AG04449 (cell line): ENCODE measurements around the gene HDLBP.
"Not testable (repeated sequence)": the region's sequence is repeated elsewhere in the genome, so short reads cannot be mapped to it uniquely, and the experiment has no call there.

ENCODE experiments used
- CTCF ChIA-PET: fragments of 350-600 bp; formaldehyde crosslinking; extraction: SDS; loops from one replicate; lab custom pipeline; 2021; ENCODE audit warnings: antibody characterized with exemption; lab: Yijun Ruan, JAX
- POLR2A ChIA-PET: fragments of 400-600, 350-600 bp; formaldehyde crosslinking; extraction: SDS; loops from one replicate; lab custom pipeline; 2020; ENCODE audit warnings: antibody characterized with exemption, inconsistent platforms; lab: Yijun Ruan, JAX
- DNase-seq: peaks from one replicate; pipeline ENCODE4 v3.0.0-alpha.2; 2010; ENCODE audit warnings: low read depth, low spot score
- H3K4me3 ChIP-seq: 2 replicates; pipeline ENCODE4 v1.5.1; 2011; ENCODE audit warnings: low read depth, mild to moderate bottlenecking, control low read depth, low read length
- CTCF ChIP-seq: IDR thresholded peaks from one replicate; pipeline ENCODE4 v1.5.1; 2011; ENCODE audit warnings: mild to moderate bottlenecking, moderate library complexity, low read length, control low read depth, inconsistent platforms; ENCODE audit not compliant: insufficient read depth; ENCODE audit errors: missing control alignments

Gene HDLBP

GRCh38 chr2:241199897-241200821 is 115.3 kb downstream of the HDLBP start:
- ChIA-PET POLR2A (no interaction called here), CTCF (no interaction called here)
- no peak for TF ChIP-seq CTCF
- no peak overlapping the region for H3K4me3 ChIP-seq
- DNase-seq, result no peak

- TF ChIP-seq CTCF, result no peak
- ChIA-PET POLR2A (no interaction called here), CTCF (no interaction called here)
- H3K4me3 ChIP-seq, result no peak overlapping the region
- no peak for DNase-seq
These were observed 116.2 kb downstream of the HDLBP start for GRCh38 chr2:241199286-241199685.

- TF ChIP-seq CTCF, result no peak
- POLR2A ChIA-PET, result no interaction called here
- H3K4me3 ChIP-seq, result no peak overlapping the region
- CTCF ChIA-PET, result no interaction called here
- no peak for DNase-seq
These were observed 116.8 kb downstream of the HDLBP start for GRCh38 chr2:241198381-241199279.

- no peak for TF ChIP-seq CTCF
- ChIA-PET POLR2A (no interaction called here), CTCF (no interaction called here)
- H3K4me3 ChIP-seq, result no peak overlapping the region
- no peak for DNase-seq
These were observed 117.5 kb downstream of the HDLBP start for GRCh38 chr2:241197947-241198346.

- DNase-seq, H3K4me3 ChIP-seq, CTCF ChIA-PET, POLR2A ChIA-PET: not testable (repeated sequence)
These were observed 118.2 kb downstream of the HDLBP start for GRCh38 chr2:241197246-241197645.

GRCh38 chr2:241195506-241196130 is 119.9 kb downstream of the HDLBP start:
- CTCF ChIA-PET, result no interaction called here
- H3K4me3 ChIP-seq, result no peak overlapping the region
- no peak for TF ChIP-seq CTCF
- POLR2A ChIA-PET, result no interaction called here
- no peak for DNase-seq
